Measurements from ENCODE around the gene DUSP1.

The DUSP1 gene

DNA sequence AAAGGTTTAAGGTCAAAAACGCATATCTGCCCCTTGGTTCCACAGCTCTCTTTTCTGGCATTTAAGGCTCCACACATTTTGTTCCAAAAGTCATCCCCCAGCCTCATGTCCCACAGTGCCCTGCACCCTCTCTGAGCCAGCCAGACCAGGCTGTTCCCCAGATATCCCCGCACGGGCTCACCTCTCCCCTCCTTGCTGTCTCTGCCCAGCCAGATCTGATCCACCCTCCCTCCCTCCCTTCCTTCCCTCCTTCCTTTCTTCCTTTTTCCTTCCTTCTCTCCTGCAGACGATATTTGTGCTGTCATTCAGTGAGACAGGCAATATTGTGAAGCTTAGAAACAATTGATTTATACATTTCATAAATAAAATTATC, 37.0 kb downstream of the DUSP1 start:
- in situ Hi-C loops (cut with HindIII; ENCODE audit: low sequenced_read_pairs): no loop called here
- no peak overlapping the region for H3K4me3 ChIP-seq (ENCODE audit: low read depth, low read length)

DNA sequence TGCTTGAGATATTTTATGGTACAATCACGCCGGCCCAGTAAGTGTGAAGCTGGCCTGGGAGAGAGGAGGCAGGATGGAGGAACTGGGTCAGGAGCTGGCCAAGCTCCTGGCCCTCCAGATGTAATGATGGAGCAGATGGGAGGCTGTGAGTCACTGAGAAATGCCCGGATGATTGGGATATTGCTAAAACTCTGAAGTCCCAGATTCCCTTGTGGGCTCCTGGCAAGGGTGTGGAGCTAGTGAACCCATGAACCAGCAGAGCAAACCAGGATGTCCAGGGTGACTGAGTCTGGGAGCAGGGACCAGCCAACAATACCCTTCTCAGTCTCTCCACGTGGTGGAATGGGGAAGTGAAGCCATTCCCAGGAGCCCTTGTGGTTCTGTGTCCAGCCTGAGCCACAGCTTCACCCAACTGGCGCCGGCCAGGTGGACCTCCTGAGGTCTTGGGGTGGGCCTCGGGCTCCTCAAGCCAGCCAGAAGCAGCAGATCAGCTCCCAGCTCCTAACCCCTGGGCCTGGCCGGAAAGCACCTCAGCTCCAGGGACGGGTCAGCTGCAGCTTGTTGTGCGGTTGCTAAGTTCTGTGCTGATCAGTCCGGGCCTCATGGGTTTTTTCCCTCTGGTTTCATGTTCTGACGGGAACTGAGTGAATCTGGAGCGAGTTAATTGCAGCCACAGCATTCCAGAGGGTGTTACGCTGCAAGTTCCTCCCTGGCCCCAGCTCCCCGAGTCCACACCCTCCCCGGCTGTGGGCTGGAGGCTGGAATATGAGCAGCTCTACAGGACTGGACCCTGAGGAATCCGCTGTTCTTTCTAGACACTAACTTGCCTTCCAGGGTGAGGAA, 37.6 kb downstream of the DUSP1 start:
- DNase-seq (ENCODE audit: low read depth): peak; percentile 91
- in situ Hi-C loops (cut with HindIII; ENCODE audit: low sequenced_read_pairs): no loop called here
- H3K4me3 ChIP-seq (ENCODE audit: low read depth, low read length): no peak overlapping the region
- no peak for TF ChIP-seq CTCF (IDR thresholded peaks at IDR 0.05; ENCODE audit: low read depth, low read length, missing control alignments)

More for the DNA sequence above, 37.0 kb downstream of the DUSP1 start:
- TF ChIP-seq CTCF (IDR thresholded peaks at IDR 0.05; ENCODE audit: low read depth, low read length, missing control alignments): no peak
- DNase-seq (ENCODE audit: low read depth): no peak

GRCh38 chr5:172732201-172732865, 38.7 kb downstream of the DUSP1 start:
- no peak for DNase-seq (ENCODE audit: low read depth)
- in situ Hi-C loops (cut with HindIII; ENCODE audit: low sequenced_read_pairs): no loop called here
- H3K4me3 ChIP-seq (ENCODE audit: low read depth, low read length): no peak overlapping the region
- TF ChIP-seq CTCF (IDR thresholded peaks at IDR 0.05; ENCODE audit: low read depth, low read length, missing control alignments): no peak

DNA sequence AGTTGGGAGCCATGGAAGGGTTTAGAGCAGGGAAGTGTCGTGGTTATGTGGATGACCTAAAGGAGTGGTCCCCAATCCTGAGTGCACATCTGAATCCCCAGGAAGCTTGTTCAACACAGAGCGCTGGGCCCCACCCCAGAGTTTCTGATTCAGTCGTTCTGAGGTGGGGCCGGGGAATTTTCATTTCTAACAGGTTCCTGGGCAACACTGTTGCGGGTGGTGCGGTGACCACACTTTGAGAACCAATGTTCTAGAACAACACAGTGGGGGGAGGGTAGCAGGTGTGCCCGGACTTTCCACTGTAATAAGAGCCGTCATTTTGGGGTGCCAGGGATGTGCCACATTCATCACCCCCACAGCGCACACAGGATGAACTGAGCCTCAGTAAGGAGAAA, 39.3 kb downstream of the DUSP1 start:
- DNase-seq (ENCODE audit: low read depth): no peak
- in situ Hi-C loops (cut with HindIII; ENCODE audit: low sequenced_read_pairs): no loop called here
- H3K4me3 ChIP-seq (ENCODE audit: low read depth, low read length): no peak overlapping the region
- no peak for TF ChIP-seq CTCF (IDR thresholded peaks at IDR 0.05; ENCODE audit: low read depth, low read length, missing control alignments)

GRCh38 chr5:172730981-172731679, 39.9 kb downstream of the DUSP1 start:
- no peak overlapping the region for H3K4me3 ChIP-seq (ENCODE audit: low read depth, low read length)
- DNase-seq (ENCODE audit: low read depth): no peak
- TF ChIP-seq CTCF (IDR thresholded peaks at IDR 0.05; ENCODE audit: low read depth, low read length, missing control alignments): no peak
- in situ Hi-C loops (cut with HindIII; ENCODE audit: low sequenced_read_pairs): no loop called here

- in situ Hi-C loops (cut with HindIII; ENCODE audit: low sequenced_read_pairs): no loop called here
Measured at GRCh38 chr5:172730222-172730621, 40.8 kb downstream of the DUSP1 start.

More at GRCh38 chr5:172730222-172730621, 40.8 kb downstream of the DUSP1 start:
- DNase-seq (ENCODE audit: low read depth): no peak
- no peak overlapping the region for H3K4me3 ChIP-seq (ENCODE audit: low read depth, low read length)
- no peak for TF ChIP-seq CTCF (IDR thresholded peaks at IDR 0.05; ENCODE audit: low read depth, low read length, missing control alignments)

Measured in astrocyte of the cerebellum (primary cell).